ENCODE results near the gene ATXN1.

DNA sequence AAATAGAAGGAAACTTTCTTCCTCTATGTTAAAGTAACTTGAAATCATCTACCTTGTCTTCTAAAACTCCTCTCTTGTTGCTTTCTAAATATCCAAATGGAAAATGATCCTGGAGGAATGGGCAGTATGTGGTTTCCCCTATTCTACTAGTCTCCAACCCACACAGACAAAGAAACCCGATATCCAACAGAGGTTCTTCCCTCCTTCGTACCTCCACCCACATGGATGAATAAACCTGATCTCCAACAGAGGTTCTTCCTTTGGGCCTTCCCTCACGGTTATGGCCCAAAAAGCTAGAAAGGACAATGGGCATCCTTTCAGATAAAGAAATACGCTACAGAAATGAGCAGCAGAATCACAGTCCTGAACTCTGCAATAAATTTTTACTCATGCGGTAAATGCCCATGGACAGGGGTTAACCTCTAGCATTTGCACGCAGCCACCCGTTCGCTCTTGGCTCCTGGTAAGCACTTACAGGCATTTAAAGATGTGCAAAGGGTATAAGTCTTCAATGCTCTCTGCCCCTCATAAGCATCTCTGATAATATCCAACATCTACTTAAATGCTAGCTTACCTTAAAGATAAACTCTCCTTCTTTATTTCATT, 392.0 kb downstream of the ATXN1 start:
- no peak for TF ChIP-seq SUZ12 (IDR thresholded peaks at IDR 0.05)
- no peak for TF ChIP-seq NFRKB (IDR thresholded peaks at IDR 0.05)
- no peak for TF ChIP-seq SP1 (IDR thresholded peaks at IDR 0.05)

All from HEK293T (cell line).